Stimulated activated naive CD8-positive, alpha-beta T cell treated with anti-CD3 and anti-CD28 coated beads, Interleukin-15, amount 100 ng/mL, for 72 hours (primary cell): Measurements from ENCODE around the gene PATE4.
"Not testable (repeated sequence)": the region's sequence is repeated elsewhere in the genome, so short reads cannot be mapped to it uniquely, and the experiment has no call there.

Experiments
- ATAC-seq: fragments of 150-1000 bp; cut with Tn5 transposase; 2 replicates; pipeline ENCODE4 v1.10.0; 2021; ENCODE audit warnings: mild to moderate bottlenecking, moderate library complexity
- DNase-seq, 2 donors: peaks; one replicate each; pipeline ENCODE4 v3.0.0; 2021 to 2022
- H3K27ac Mint-ChIP-seq, 2 donors: one replicate each; pipeline ENCODE4 v1.8.0; 2022; ENCODE audit warnings: mild to moderate bottlenecking in 2 of 2, mixed read lengths in 2 of 2, moderate library complexity in 2 of 2
- H3K27me3 Mint-ChIP-seq: one replicate; pipeline ENCODE4 v1.8.0; 2022; ENCODE audit warnings: mixed read lengths
- H3K4me1 Mint-ChIP-seq: one replicate; pipeline ENCODE4 v1.8.0; 2022; ENCODE audit warnings: mild to moderate bottlenecking, mixed read lengths
- H3K4me3 Mint-ChIP-seq, 2 donors: one replicate each; pipeline ENCODE4 v1.8.0; 2022; ENCODE audit warnings: mild to moderate bottlenecking in 2 of 2, mixed read lengths in 2 of 2, moderate library complexity in 1 of 2
- H3K9me3 Mint-ChIP-seq, 2 donors: one replicate each; pipeline ENCODE4 v1.8.0; 2022; ENCODE audit warnings: mixed read lengths in 2 of 2

Gene PATE4, protein sequence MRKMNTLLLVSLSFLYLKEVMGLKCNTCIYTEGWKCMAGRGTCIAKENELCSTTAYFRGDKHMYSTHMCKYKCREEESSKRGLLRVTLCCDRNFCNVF

DNA sequence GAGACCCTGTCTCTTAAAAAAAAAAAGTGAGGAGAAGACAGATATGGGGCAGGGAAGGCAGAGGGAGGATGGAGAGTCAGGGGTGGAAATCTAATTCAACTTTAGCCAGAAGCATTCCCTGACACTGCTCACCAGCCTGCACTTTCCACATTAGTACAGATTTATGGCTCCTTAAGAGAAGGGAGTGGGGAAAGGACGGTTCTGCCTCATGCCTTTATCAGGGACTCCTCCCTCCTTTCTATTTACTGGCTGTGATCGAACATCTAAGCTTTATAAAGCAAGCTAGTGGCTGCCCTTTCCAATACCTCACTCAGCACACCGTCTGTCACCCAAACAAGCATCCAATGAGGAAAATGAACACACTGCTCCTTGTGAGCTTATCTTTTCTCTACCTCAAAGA, at the start of gene PATE4:
PATE4 (plus strand) TSS at position 301 of the 400 bp plus-strand sequence; CDS start at position 345, 44 bp downstream.
- H3K4me3 Mint-ChIP-seq: no peak within 1 kb of the TSS
- H3K27ac Mint-ChIP-seq: no peak within 1 kb of the TSS
- peaks cover 8% of the 10 kb centered on the region for H3K27me3 Mint-ChIP-seq
- peaks cover 0 to 21% of the 10 kb centered on the region in 2 donors for H3K9me3 Mint-ChIP-seq
- DNase-seq (no peak), ATAC-seq (no peak)
- H3K4me1 Mint-ChIP-seq: no peaks in the 10 kb centered on the region

DNA sequence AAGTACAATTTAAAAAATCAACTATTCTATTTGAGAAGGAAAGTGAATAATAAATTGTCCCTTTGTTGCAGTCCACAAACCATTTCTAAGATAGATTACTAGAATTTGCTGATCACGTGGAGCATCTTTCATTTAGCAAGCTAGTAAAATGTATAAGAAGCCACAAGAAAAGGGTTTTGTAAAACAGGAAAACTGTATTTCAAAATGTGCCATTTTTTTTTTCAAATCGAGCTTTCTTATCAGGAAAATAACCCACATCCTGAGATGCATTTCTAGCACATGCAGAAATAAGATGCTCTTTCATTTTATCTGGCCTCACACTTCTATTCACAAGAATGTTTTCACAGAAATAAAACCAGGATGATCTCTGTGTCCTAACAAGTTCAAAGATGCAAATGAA, 48.4 kb upstream of the PATE4 start:
- no peak for DNase-seq
- no peak for ATAC-seq
- Mint-ChIP-seq H3K9me3 (no peaks in the 10 kb centered on the region), H3K27me3 (no peaks in the 10 kb centered on the region), H3K4me3 (no peak overlapping the region), H3K4me1 (peaks cover 8% of the 10 kb centered on the region), H3K27ac (no peak overlapping the region)

DNA sequence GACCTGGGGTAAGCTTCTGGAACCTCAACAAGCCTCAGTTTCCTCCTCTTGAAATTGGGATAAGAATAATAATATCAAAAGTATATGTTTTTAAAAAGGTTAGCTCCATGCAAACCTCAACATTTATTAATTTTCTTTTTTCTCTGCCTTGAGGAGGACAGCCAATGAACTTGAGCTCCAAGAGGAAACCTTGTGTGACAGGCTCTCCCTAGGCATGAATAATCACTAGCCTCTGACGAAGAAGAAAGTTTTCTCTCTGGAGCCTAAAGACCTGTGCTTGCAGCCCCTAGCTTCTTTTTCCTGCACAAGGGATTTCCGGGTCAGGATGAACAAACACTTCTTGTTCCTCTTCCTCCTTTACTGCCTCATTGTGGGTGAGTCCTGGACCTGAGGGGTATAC, 45.3 kb upstream of the PATE4 start, which contains the start of gene PATE3:
PATE3 (plus strand) TSS at position 301 of the 400 bp plus-strand sequence; CDS start at position 326, 25 bp downstream.
- Mint-ChIP-seq H3K9me3 (peaks cover 7 to 10% of the 10 kb centered on the region in 2 donors), H3K27ac (no peak within 1 kb of the TSS), H3K4me3 (no peak within 1 kb of the TSS), H3K4me1 (peaks cover 8% of the 10 kb centered on the region), H3K27me3 (no peaks in the 10 kb centered on the region)
- ATAC-seq (no peak), DNase-seq (no peak)

DNA sequence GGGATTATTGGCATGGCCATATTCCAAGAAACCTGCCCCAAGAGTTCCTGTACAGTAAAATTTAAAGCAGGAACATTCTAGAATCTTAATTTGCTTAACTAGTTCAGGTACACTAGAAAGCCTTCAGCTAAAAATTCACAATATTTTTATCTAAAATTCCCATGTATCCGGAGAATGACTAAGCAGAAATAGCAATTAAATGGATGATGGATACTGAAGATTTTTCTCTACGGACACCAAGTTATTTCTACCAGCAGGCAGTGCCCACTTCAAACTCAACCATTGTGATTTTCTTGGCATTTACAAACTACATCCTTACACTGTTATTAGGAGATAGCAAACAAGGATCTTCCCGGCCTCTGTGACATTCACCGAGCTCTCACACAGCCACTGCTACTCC, 42.3 kb upstream of the PATE4 start:
- DNase-seq (no peak), ATAC-seq (no peak)
- Mint-ChIP-seq H3K9me3 (peaks cover 28% of the 10 kb centered on the region in 2 donors), H3K27ac (no peak overlapping the region), H3K27me3 (no peaks in the 10 kb centered on the region), H3K4me1 (peaks cover 5% of the 10 kb centered on the region), H3K4me3 (no peak overlapping the region)

DNA sequence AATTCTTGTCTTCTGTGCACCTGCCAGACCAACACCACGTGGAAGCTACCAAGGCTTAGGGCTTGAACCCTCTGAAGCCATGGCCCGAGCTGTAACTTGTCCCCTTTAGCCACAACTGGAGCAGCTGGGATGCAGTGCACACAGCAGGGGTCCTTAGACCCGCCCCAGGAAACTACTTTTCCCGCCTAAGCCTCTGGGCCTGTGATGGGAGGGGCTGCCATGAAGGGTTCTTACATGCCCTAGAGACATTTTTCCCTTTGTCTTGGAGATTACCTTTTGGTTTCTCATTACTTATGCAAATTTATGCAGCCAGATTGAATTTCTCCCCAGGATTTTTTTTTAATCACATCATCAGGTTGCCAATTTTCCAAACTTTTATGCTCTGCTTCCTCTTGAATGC, 35.5 kb upstream of the PATE4 start:
- Mint-ChIP-seq H3K4me1 (no peaks in the 10 kb centered on the region), H3K9me3 (peaks cover 55 to 61% of the 10 kb centered on the region in 2 donors)
- no peak for ATAC-seq

DNA sequence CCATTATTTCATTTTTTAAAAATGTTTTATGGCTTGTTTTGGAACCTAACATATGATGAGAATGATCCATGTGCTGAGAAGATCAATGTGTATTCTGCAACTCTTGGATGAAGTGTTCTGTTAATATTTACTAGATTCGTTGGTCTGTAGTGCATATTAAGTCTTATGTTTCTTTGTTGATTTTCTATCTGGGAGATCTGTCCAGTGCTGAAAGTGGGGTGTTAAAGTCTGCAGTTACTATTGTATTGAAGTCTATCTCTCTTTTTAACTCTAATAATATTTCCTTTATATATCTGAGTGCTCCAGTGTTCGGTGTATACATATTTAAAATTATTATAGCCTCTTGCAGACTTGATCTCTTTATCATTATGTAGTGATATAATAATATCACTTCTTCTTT, 33.3 kb upstream of the PATE4 start:
- Mint-ChIP-seq H3K27ac (no peak overlapping the region), H3K4me3 (no peak overlapping the region), H3K27me3 (no peaks in the 10 kb centered on the region), H3K9me3 (peaks cover 50 to 62% of the 10 kb centered on the region in 2 donors), H3K4me1 (no peaks in the 10 kb centered on the region)
- DNase-seq (no peak), ATAC-seq (no peak)

More for the DNA sequence above, 35.5 kb upstream of the PATE4 start:
- no peak overlapping the region for H3K27ac Mint-ChIP-seq
- H3K4me3 Mint-ChIP-seq: no peak overlapping the region
- no peaks in the 10 kb centered on the region for H3K27me3 Mint-ChIP-seq
- DNase-seq: no peak

DNA sequence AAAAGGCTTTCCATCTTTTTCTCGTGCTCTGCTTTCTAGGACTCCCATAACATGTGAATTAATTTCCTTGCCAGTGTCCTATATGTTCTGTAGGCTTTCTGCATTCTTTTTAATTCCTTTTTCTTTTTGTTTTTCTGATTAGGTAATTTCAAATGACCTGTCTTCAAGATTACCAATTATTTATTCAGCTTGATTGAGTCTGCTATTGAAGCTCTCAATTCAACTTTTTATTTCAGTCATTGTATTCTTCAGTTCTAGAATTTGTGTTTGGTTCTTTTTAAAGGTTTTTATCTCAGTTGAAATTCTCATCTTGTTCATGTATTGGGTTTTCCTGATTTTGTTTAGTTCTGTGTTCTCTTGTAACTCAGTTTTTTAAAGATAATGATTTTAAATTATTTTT, 30.7 kb upstream of the PATE4 start:
- ATAC-seq: no peak
- Mint-ChIP-seq H3K4me3 (no peak overlapping the region), H3K27me3 (no peaks in the 10 kb centered on the region), H3K4me1 (no peaks in the 10 kb centered on the region), H3K9me3 (peaks cover 39 to 46% of the 10 kb centered on the region in 2 donors), H3K27ac (no peak overlapping the region)
- DNase-seq: no peak

DNA sequence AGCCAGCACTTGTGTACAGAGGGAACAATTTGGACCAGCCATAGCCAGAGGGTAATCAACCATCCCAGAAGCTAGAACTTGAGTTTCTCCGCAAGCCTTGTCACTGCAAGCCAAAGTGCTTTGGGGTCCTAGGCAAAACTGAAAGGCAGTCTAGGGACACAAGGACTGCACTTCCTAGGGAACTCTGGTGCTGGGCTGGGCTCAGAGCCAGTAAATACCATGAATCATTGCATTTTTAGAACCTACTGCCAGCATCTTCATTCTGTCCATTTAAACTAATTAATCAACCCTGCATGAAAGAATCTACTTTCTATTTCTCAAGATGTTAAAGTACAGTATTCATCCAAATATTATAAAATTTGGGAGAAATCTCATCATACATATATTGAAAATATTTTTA, 25.2 kb upstream of the PATE4 start:
- no peaks in the 10 kb centered on the region for H3K27me3 Mint-ChIP-seq
- no peaks in the 10 kb centered on the region for H3K4me1 Mint-ChIP-seq
- H3K9me3 Mint-ChIP-seq: peaks cover 5 to 10% of the 10 kb centered on the region in 2 donors
- H3K4me3 Mint-ChIP-seq: no peak overlapping the region
- H3K27ac Mint-ChIP-seq: no peak overlapping the region
- no peak for ATAC-seq
- no peak for DNase-seq

DNA sequence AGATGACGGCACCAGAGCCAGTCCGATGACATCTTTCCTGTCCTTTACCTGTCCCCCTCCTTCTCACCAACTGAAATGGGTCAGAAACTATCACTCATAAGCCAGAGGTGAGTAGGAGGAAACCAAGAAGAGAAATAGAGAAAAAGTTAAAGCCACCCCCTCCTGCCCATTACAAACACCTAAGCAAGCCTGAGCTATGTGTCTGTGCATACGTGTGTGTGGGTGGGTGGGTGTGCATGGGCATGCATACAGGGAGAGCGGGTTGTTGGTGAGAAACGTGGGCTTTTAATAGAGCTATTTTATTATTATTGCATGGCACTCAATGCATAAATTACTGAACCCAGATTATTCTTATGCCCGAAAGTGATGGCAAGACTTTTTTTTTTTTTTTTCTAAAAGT, 2.6 kb downstream of the PATE4 start:
- Mint-ChIP-seq H3K27ac (no peak overlapping the region), H3K4me3 (no peak overlapping the region), H3K9me3 (peaks cover 0 to 16% of the 10 kb centered on the region in 2 donors), H3K27me3 (peaks cover 8% of the 10 kb centered on the region), H3K4me1 (no peaks in the 10 kb centered on the region)
- DNase-seq (no peak), ATAC-seq (no peak)

DNA sequence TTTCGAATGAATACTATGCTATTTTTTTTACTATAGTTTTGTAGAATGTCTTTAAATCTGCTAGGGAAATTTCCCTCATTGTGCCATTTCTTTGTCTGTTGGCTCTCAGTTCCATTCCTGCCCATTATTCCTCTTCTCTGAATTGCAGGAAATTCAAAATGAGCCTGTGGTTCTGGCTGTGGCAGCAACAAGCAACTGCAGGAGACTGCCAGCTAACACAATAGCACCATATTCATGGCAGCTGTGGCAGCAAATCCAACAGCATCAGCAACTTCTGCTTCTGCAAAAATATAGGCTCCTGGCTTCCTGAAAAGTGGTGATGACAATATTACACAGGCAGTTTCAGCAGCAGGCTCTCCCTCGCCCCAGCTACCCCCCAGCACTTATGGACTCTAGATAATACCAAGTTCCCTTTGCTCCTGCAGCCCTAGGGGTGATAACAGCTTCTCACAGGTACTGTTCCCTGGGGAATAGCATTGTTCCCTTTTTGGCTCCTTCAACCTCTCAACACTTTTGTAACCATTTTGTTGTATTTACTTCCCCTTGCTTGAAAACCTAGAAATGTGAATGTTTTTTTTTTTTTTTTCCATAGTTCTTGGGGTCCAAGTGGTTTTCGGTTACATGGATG, 9.3 kb downstream of the PATE4 start:
- peaks cover 26 to 27% of the 10 kb centered on the region in 2 donors for H3K9me3 Mint-ChIP-seq
- H3K27me3 Mint-ChIP-seq: peaks cover 1% of the 10 kb centered on the region
- DNase-seq: no peak
- no peak for ATAC-seq
- no peaks in the 10 kb centered on the region for H3K4me1 Mint-ChIP-seq
- H3K4me3 Mint-ChIP-seq: no peak overlapping the region
- H3K27ac Mint-ChIP-seq: no peak overlapping the region

DNA sequence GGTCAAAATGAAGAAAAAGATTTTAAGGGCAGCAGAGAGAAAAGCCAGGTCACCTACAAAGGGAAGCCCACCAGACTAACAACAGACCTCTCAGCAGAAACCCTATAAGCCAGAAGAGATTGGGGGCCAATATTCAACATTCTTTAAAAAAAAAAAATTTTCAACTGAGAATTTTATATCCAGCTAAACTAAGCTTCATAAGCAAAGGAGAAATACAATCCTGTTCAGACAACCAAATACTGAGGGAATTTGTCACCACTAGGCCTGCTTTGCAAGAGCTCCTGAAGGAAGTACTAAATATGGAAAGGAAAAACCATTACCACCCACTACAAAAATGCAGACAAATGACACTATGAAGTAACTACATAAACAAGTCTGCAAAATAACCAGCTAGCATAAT, 13.1 kb downstream of the PATE4 start:
- peaks cover 31 to 43% of the 10 kb centered on the region in 2 donors for H3K9me3 Mint-ChIP-seq
- H3K4me1 Mint-ChIP-seq: no peaks in the 10 kb centered on the region
- peaks cover 7% of the 10 kb centered on the region for H3K27me3 Mint-ChIP-seq
- DNase-seq: no peak
- no peak overlapping the region for H3K27ac Mint-ChIP-seq
- no peak for ATAC-seq
- no peak overlapping the region for H3K4me3 Mint-ChIP-seq

DNA sequence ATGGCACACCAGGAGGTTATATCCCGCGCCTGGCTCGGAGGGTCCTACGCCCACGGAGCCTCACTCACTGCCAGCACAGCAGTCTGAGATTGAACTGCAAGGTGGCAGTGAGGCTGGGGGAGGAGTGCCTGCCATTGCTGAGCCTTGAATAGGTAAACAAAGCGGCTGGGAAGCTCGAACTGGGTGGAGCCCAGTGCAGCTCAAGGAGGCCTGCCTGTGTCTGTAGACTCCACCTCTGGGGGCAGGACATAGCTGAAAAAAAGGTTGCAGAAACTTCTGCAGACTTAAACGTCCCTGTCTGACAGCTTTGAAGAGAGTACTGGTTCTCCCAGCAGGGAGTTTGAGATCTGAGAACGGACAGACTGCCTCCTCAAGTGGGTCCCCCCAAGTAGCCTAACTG, 24.6 kb downstream of the PATE4 start:
- DNase-seq, H3K27ac Mint-ChIP-seq, H3K4me1 Mint-ChIP-seq, H3K4me3 Mint-ChIP-seq, ATAC-seq: not testable (repeated sequence)
- Mint-ChIP-seq H3K9me3 (peaks cover 19 to 23% of the 10 kb centered on the region in 2 donors), H3K27me3 (peaks cover 15% of the 10 kb centered on the region)

DNA sequence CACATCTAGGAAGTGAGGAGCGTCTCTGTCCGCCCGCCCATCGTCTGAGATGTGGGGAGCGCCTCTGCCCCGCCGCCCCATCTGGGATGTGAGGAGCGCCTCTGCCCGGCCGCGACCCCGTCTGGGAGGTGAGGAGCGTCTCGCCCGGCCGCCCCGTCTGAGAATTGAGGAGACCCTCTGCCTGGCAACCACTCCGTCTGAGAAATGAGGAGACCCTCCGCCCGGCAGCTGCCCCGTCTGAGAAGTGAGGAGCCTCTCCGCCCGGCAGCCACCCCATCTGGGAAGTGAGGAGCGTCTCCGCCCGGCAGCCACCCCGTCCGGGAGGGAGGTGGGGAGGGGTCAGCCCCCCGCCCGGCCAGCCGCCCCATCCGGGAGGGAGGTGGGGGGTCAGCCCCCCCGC, 29.7 kb downstream of the PATE4 start:
- H3K27ac Mint-ChIP-seq, ATAC-seq, H3K27me3 Mint-ChIP-seq, DNase-seq, H3K4me3 Mint-ChIP-seq, H3K4me1 Mint-ChIP-seq: not testable (repeated sequence)
- H3K9me3 Mint-ChIP-seq: peaks cover 17 to 19% of the 10 kb centered on the region in 2 donors

DNA sequence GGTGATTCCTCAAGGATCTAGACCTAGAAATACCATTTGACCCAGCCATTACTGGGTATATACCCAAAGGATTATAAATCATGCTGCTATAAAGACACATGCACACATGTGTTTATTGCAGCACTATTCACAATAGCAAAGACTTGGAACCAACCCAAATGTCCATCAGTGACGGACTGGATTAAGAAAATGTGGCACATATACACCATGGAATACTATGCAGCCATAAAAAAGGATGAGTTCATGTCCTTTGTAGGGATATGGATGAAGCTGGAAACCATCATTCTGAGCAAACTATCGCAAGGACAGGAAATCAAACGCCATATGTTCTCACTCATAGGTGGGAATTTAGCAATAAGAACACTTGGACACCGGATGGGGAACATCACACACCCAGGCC, 32.2 kb downstream of the PATE4 start:
- not testable (repeated sequence) for H3K4me1 Mint-ChIP-seq, H3K9me3 Mint-ChIP-seq, DNase-seq, H3K4me3 Mint-ChIP-seq, H3K27ac Mint-ChIP-seq, ATAC-seq, H3K27me3 Mint-ChIP-seq

DNA sequence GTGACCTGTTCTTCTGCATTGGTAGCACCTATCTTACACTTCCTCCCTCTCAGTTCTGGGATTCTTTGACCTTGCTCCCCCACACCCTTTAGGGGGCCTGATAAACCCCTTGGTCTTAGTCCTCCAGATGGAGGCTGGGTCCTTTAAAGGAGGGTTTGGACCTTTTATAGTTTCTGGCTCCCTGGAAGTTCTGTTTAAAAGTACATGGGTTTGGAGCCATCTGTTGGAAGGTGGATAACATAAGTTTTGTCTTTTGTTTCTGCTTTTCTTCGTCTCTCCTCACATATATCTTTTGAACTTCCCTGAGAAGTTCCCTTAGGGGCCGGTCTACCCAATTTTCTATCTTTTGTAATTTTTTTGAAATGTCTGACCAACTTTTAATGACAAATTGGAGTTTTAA, 36.4 kb downstream of the PATE4 start:
- no peak for ATAC-seq
- no peak for DNase-seq
- Mint-ChIP-seq H3K4me1 (no peaks in the 10 kb centered on the region), H3K4me3 (no peak overlapping the region), H3K27ac (no peak overlapping the region), H3K9me3 (peaks cover 0 to 9% of the 10 kb centered on the region in 2 donors), H3K27me3 (peaks cover 11% of the 10 kb centered on the region)

DNA sequence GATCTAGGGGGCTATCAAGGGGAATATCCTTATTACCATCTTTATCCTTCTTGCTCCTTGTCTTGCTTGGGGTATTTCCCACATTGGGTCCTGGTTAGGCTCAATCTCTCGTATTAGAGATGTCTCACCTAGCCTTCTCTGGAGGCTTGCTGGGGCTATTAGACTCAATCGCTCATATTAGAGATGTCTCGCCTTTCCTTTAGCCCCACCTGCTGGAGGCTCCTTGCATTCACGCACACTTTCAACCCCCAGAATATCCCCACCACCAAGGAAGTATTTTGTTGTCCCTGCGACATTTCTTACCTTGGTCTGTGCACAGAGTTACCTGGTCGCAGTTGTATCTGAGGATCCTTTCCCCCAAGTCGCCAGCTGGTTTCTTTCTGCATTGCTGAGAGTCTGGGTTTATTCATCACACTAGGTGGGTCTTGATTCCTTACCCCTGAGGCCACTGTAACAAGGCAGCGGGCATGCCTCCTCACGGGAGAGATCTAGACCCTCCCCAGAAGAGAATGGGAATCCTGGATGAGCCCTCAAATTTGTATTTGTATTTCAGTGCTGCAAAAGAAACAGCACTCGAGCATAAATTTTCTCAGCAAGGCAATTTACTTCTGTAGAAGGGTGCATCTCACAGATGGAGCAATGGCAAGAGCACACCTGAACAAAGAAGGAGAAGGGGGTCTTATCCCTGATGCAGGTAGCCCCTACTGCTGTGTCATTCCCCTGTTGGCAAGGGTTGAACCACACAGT, 38.4 kb downstream of the PATE4 start:
- ATAC-seq: no peak
- peaks cover 11% of the 10 kb centered on the region for H3K27me3 Mint-ChIP-seq
- peak; percentile 24 to 36 for DNase-seq
- H3K4me1 Mint-ChIP-seq: no peaks in the 10 kb centered on the region
- H3K27ac Mint-ChIP-seq: no peak overlapping the region
- H3K4me3 Mint-ChIP-seq: no peak overlapping the region
- peaks cover 0 to 9% of the 10 kb centered on the region in 2 donors for H3K9me3 Mint-ChIP-seq
